Kidney epithelial cell (primary cell): ENCODE measurements around the gene TFCP2. TPM values are rescaled to one million over a fixed set of nuclear protein-coding genes. Genes with fewer than 3 reads are reported as not detected.

Source experiments
- DNase-seq: peaks from one replicate; pipeline ENCODE4 v3.0.0-alpha.2; 2010; ENCODE audit warnings: low read depth
- H3K27me3 ChIP-seq: 2 replicates; pipeline ENCODE4 v1.6.0; 2011; ENCODE audit warnings: low read length; ENCODE audit not compliant: control insufficient read depth, insufficient read depth
- H3K36me3 ChIP-seq: 2 replicates; pipeline ENCODE4 v1.5.1; 2011; ENCODE audit warnings: low read length; ENCODE audit not compliant: control insufficient read depth, insufficient read depth
- H3K4me3 ChIP-seq: 2 replicates; pipeline ENCODE4 v1.5.1; 2011; ENCODE audit warnings: low read depth, mild to moderate bottlenecking, control low read depth, low read length
- total RNA-seq: library from RNA; depleted of rRNA; stranded (reverse); fragments of >200 nt; gene quantifications from 2 replicates; pipeline ENCODE4 v1.2.3, GENCODE V29; 2015
- TF ChIP-seq, protein P1 (sequence below): IDR thresholded peaks from 2 replicates; pipeline ENCODE4 v1.5.1; 2011; ENCODE audit warnings: mild to moderate bottlenecking, moderate library complexity, low read length, control low read depth, inconsistent platforms; ENCODE audit not compliant: insufficient read depth, poor library complexity, severe bottlenecking

Gene TFCP2
- total RNA-seq, 1 donor from 2014 or later: 19.1 TPM

DNA sequence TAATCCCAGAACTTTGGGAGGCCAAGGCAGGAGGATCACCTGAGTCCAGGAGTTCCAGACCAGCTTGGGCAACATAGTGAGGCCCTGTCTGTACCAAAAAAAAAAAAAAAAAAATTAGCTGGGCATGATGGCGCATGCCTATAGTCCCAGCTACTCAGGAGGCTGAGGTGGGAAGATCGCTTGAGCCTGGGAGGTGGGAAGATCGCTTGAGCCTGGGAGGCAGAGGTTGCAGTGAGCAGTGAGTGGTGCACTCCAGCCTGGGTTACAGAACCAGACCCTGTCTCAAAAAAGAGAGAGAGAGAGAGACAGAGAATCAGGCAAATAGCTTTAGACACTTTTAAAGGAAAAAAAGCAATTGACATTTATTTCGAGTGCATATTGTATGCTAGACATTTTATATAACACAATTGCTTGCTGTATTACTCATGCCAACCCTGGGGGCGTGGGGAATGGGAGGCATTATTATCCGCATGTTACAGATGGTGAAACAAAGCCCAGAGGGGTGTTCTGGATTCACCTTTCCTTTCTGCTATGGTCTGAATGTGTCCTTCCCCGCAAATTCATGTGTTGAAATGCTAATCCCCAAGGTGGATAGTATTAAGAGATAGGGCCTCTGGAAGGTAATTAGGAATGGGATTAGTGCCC, 35.2 kb upstream of the TFCP2 start:
- no peaks in the 10 kb centered on the region for H3K36me3 ChIP-seq
- no peaks in the 10 kb centered on the region for H3K27me3 ChIP-seq
- DNase-seq: no peak
- TF ChIP-seq, protein P1, sequence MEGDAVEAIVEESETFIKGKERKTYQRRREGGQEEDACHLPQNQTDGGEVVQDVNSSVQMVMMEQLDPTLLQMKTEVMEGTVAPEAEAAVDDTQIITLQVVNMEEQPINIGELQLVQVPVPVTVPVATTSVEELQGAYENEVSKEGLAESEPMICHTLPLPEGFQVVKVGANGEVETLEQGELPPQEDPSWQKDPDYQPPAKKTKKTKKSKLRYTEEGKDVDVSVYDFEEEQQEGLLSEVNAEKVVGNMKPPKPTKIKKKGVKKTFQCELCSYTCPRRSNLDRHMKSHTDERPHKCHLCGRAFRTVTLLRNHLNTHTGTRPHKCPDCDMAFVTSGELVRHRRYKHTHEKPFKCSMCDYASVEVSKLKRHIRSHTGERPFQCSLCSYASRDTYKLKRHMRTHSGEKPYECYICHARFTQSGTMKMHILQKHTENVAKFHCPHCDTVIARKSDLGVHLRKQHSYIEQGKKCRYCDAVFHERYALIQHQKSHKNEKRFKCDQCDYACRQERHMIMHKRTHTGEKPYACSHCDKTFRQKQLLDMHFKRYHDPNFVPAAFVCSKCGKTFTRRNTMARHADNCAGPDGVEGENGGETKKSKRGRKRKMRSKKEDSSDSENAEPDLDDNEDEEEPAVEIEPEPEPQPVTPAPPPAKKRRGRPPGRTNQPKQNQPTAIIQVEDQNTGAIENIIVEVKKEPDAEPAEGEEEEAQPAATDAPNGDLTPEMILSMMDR: no peak
- no peak overlapping the region for H3K4me3 ChIP-seq

DNA sequence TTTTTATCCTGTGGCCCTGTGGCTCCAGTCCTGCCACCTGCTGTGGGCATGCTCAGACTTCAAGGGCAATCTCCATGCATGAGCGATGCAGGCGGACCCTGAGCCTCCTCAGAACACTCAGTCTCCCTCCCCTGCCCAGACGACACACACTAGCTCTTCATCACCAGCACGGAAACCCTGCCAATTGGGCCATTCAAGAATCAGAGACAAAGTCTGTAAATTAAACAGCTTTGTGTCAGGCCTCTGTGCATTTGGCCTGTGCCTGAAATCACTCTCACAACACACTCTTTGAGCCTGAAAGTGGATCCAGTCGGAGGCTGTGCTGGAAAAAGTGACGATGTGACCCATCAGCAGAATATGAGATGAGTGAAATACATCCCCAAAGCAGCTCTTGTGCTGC, 32.4 kb upstream of the TFCP2 start:
- no peak for DNase-seq
- Histone ChIP-seq H3K4me3 (no peak overlapping the region), H3K27me3 (no peaks in the 10 kb centered on the region), H3K36me3 (no peaks in the 10 kb centered on the region)
- TF ChIP-seq, protein P1: no peak

DNA sequence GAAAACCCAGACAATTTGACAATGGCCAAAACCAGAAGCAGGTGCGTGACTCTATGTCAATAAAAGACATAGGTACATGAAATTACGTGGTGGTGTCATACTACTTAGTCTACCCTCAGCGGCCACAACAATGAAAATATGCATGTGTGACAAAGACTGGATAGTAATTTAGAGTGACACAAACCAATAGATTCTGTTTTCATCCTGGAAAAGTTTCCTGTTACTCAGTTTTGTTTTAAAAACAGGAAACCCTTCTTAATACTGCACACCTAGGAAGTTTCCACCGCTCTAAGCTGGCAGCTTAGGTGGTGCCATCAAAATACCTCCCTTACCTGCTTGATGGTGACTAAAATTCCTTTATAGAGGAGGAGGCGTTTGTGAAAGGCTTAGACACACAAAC, 29.8 kb upstream of the TFCP2 start:
- no peak overlapping the region for H3K4me3 ChIP-seq
- no peaks in the 10 kb centered on the region for H3K36me3 ChIP-seq
- TF ChIP-seq, protein P1: no peak
- DNase-seq: no peak
- H3K27me3 ChIP-seq: no peaks in the 10 kb centered on the region

DNA sequence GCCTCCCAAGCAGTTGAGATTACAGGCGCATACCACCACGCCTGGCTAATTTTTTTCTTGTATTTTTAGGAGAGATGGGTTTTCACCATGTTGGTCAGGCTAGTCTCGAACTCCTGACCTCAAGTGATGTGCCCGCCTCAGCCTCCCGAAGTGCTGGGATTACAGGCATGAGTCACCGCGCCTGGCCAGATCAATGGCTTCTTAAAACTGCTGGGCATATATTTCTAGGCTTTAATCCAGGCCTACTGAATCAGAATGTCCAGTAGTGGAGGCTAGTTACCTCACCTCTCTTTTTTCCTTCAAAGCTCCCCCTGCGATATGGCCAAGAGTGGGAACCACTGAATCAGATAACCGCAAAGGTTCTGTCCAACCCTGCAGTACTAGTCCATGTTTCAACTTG, 27.9 kb upstream of the TFCP2 start:
- Histone ChIP-seq H3K4me3 (no peak overlapping the region), H3K36me3 (no peaks in the 10 kb centered on the region), H3K27me3 (no peaks in the 10 kb centered on the region)
- no peak for DNase-seq
- TF ChIP-seq, protein P1: no peak

DNA sequence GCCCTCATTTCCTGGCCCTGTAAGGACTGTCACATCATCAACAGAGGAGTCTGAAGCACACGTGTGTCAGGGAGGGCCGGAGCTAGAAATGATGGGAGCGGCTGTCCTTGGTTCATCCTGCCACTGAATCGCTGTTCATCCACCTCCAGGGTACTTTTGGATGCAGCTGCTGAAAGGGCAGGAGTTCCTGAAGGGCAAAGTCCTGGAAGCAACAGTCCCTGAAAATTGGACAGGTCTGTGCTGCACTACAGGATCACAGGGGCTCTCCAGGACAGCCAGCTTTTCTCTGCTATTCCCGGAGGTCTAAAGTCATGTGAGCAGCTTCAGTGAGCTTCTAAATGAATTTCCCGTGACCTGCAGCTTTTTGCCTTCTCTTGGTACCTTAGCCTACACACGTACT, 27.2 kb upstream of the TFCP2 start:
- Histone ChIP-seq H3K36me3 (no peaks in the 10 kb centered on the region), H3K27me3 (no peaks in the 10 kb centered on the region), H3K4me3 (no peak overlapping the region)
- DNase-seq: no peak
- TF ChIP-seq, protein P1: no peak

DNA sequence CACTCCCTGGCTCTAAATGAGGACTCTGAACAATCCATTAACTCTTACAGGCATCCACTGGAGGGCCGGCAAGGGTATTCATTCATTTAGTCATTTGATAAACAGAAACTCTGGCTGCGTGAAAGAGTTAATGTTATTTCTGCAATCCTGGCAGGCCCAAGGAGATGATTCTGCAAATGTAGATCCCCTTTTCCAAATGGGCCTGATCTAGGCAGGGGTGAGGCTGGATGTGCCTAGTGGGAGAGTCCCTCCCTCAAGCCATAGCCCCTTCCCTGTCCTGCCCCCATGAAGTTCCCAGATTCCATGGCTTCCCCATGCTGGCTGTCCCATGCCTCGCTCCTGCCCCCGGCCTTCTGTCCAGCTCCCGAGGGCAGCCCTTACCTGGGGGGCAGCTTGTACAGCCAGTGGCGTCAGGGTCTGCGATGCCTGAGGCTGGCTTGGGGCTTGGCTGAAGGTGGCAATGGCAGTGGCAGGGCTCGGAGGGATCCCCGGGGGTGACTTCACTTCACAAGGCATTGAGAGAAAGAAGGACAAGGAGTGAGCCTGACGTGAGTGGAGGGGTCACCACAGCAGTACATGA, 26.5 kb upstream of the TFCP2 start:
- no peak for DNase-seq
- TF ChIP-seq, protein P1: no peak
- H3K27me3 ChIP-seq: no peaks in the 10 kb centered on the region
- no peaks in the 10 kb centered on the region for H3K36me3 ChIP-seq
- H3K4me3 ChIP-seq: no peak overlapping the region
